Left lung (tissue), 10 donors: Measurements from ENCODE around the gene OXCT1. TPM values are rescaled to one million over a fixed set of nuclear protein-coding genes. Genes with fewer than 3 reads are reported as not detected.
"Not testable (repeated sequence)": the region's sequence is repeated elsewhere in the genome, so short reads cannot be mapped to it uniquely, and the experiment has no call there.

Experiments used
- ATAC-seq: fragments of 200-7000 bp; cut with Tn5 transposase; one replicate; pipeline ENCODE4 v1.9.1; 2020; ENCODE audit warnings: moderate library complexity
- DNase-seq, 4 donors: peaks; one replicate each; pipeline ENCODE4 v3.0.0-alpha.2; 2013 to 2020
- H3K27ac ChIP-seq, 2 donors: fragments of 200-600 bp; sonication (generic) in 1 of 2; one replicate each; pipeline versions ENCODE4 v1.5.0 to v1.8.0; 2020 to 2021
- H3K27me3 ChIP-seq, 2 donors: fragments of 200-600 bp; sonication (generic) in 1 of 2; one replicate each; pipeline versions ENCODE4 v1.5.0 to v1.8.0; 2020 to 2021
- H3K36me3 ChIP-seq, 2 donors: fragments of 200-600 bp; sonication (generic) in 1 of 2; one replicate each; pipeline versions ENCODE4 v1.5.0 to v1.8.0; 2020 to 2021
- H3K4me1 ChIP-seq, 2 donors: fragments of 200-600 bp; one replicate each; pipeline ENCODE4 v1.8.0; 2021
- H3K4me3 ChIP-seq, 2 donors: fragments of 200-600 bp; sonication (generic) in 1 of 2; one replicate each; pipeline versions ENCODE4 v1.5.0 to v1.8.0; 2020 to 2021; ENCODE audit warnings: mild to moderate bottlenecking in 1 of 2
- H3K9me3 ChIP-seq, 2 donors: fragments of 200-600 bp; sonication (generic) in 1 of 2; one replicate each; pipeline versions ENCODE4 v1.5.0 to v1.8.0; 2020 to 2021
- intact Hi-C, 2 donors: fragments of 100-400 bp; cut with DNase I; formaldehyde crosslinking; loops; one replicate each; pipeline versions ENCODE4 v1.11.2 to v1.14.2; 2022
- polyA plus RNA-seq, 6 donors: library from polyadenylated mRNA; unstranded; fragments of 120-200 nt; gene quantifications; one replicate each; pipeline ENCODE4 v1.2.1, GENCODE V29; 2013; ENCODE audit not compliant: insufficient read length in 6 of 6
- total RNA-seq, 2 donors: library from RNA; stranded (reverse); fragmentation: NEBNext Ultra II Directional; extraction: Animal tissue kit (Norgen Biotek cat#: 25700); gene quantifications; one replicate each; pipeline ENCODE4 v1.2.1, GENCODE V29; 2021
- TF ChIP-seq, protein P1 (sequence below), 2 donors: fragments of 200-600 bp; sonication (generic) in 1 of 2; IDR thresholded peaks; one replicate each; pipeline versions ENCODE4 v1.5.0 to v1.8.0; 2021; ENCODE audit warnings: antibody characterized with exemption in 2 of 2
- donor health status: DM: no; HTN: yes; CAD: no.
- donor health status: DM: no; HTN: no; CAD: no.

OXCT1 gene
- total and polyA plus RNA-seq, 8 donors, result 20.5 to 27.3 (median 23.4) TPM

DNA sequence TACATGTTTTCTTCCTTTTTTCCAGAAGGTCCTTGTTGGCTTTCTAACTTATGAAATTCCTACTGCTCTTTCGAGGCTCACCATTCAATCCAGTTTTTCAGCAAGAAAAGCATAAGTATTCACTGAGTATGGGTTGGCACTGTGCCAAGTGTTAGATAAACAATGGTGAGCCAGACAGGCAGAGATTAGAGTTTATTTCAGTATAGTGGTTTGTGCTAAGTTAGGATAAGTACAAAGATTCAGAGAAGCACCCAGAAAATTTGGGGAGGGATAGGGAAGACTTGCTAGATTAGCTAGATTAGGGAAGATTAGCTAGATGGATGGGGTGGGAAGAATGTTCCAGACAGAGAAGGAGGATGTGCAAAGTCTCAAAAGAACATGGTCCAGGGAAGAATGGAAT, 122.9 kb downstream of the OXCT1 start:
- TF ChIP-seq, protein P1, sequence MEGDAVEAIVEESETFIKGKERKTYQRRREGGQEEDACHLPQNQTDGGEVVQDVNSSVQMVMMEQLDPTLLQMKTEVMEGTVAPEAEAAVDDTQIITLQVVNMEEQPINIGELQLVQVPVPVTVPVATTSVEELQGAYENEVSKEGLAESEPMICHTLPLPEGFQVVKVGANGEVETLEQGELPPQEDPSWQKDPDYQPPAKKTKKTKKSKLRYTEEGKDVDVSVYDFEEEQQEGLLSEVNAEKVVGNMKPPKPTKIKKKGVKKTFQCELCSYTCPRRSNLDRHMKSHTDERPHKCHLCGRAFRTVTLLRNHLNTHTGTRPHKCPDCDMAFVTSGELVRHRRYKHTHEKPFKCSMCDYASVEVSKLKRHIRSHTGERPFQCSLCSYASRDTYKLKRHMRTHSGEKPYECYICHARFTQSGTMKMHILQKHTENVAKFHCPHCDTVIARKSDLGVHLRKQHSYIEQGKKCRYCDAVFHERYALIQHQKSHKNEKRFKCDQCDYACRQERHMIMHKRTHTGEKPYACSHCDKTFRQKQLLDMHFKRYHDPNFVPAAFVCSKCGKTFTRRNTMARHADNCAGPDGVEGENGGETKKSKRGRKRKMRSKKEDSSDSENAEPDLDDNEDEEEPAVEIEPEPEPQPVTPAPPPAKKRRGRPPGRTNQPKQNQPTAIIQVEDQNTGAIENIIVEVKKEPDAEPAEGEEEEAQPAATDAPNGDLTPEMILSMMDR (IDR thresholded peaks at IDR 0.05), result no peak
- no peak overlapping the region for H3K27ac ChIP-seq
- H3K27me3 ChIP-seq, result no peaks in the 10 kb centered on the region
- H3K9me3 ChIP-seq, result no peaks in the 10 kb centered on the region
- DNase-seq, result peak in 2 of 4 donors; percentile 38 to 50
- no peaks in the 10 kb centered on the region for H3K4me1 ChIP-seq
- no peaks in the 10 kb centered on the region for H3K36me3 ChIP-seq
- peak; percentile 26 for ATAC-seq
- H3K4me3 ChIP-seq, result no peak overlapping the region
- intact Hi-C loops, result no loop called here

DNA sequence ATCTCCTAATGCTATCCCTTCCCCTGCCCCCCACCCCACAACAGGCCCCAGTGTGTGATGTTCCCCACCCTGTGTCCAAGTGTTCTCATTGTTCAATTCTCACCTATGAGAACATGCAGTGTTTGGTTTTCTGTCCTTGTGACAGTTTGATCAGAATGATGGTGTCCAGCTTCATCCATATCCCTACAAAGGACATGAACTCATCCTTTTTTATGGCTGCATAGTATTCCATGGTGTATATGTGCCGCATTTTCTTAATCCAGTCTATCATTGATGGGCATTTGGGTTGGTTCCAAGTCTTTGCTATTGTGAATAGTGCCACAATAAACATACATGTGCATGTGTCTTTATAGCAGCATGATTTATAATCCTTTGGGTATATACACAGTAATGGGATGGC, 127.6 kb downstream of the OXCT1 start:
- intact Hi-C loops, H3K27ac ChIP-seq, H3K4me3 ChIP-seq, H3K27me3 ChIP-seq, H3K4me1 ChIP-seq, H3K9me3 ChIP-seq, ATAC-seq, DNase-seq: not testable (repeated sequence)
- peaks cover 0 to 17% of the 10 kb centered on the region in 2 donors for H3K36me3 ChIP-seq

DNA sequence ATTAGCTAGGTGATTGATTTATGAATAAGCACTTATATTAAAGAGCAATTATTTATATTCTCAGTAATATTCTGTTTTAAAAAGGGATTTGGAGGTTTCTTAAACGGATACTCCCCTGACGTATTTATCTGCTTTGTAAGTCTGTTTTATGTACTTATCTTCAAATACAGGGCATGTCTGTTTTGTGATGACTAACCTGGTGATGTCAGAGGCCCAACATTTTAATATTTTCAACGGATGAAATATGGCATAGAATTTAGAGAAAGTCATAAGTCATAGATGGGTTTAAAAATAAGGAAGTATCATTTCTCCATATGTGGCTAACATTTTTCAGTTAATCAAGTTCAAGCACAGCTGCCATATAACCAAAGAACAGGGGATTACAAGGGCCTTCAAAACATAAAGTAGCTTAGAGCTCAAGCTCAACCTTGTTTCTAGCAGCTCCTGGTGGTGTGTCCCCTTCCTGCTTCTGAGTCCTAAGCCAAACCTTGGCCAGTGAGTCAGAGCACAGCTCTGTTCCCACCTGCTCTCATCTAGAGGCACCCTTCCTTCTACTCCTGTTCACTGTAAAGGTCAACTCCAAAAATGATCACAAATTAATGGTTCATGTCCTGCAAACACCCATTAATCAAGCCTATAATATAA, 131.4 kb downstream of the OXCT1 start:
- Histone ChIP-seq H3K36me3 (peaks cover 0 to 28% of the 10 kb centered on the region in 2 donors), H3K4me3 (no peak overlapping the region), H3K4me1 (no peaks in the 10 kb centered on the region), H3K27ac (no peak overlapping the region), H3K27me3 (no peaks in the 10 kb centered on the region), H3K9me3 (no peaks in the 10 kb centered on the region)
- DNase-seq (no peak), ATAC-seq (no peak)
- TF ChIP-seq, protein P1 (IDR thresholded peaks at IDR 0.05), result no peak
- intact Hi-C loops, result no loop called here

DNA sequence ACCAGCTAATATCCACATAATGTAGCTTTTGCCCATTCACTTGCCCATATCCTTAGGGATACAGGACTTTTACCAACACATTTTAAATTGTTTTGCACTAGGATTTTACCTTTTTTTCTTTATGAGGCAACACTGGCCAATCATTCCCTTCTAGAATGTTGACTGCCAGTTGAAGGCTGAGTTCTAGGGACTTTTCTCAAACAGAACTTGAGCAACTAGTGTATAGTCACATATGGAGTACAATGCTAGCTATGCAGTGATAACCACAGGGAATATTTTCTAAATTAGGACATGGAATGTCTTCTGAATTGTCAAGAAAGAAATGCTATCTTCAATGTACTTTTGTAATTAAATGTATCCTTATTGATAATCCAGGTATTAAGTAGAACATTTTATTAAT, 133.6 kb downstream of the OXCT1 start:
- Histone ChIP-seq H3K36me3 (peaks cover 0 to 28% of the 10 kb centered on the region in 2 donors), H3K4me1 (no peaks in the 10 kb centered on the region), H3K9me3 (no peaks in the 10 kb centered on the region), H3K4me3 (no peak overlapping the region), H3K27ac (no peak overlapping the region), H3K27me3 (no peaks in the 10 kb centered on the region)
- TF ChIP-seq, protein P1 (IDR thresholded peaks at IDR 0.05), result no peak
- no peak for ATAC-seq
- intact Hi-C loops, result no loop called here
- no peak for DNase-seq

DNA sequence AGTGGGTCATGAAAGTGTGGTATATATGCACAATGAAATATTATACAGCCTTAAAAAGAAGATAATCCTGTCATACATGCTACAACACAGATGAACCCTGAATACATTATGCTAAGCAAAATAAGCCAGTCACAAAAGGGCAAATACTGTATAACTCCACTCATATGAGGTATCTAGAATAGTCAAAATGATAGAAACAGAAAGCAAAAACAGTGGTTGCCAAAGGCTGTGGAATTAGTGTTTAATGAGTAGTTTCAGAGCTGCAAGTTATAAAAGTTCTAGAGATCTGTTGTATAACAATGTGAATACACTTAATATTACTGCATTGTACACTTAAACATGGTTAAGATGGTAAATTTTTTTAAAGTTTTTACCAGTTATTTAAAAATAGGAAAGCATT, 135.0 kb downstream of the OXCT1 start:
- DNase-seq (no peak), ATAC-seq (no peak)
- no peak overlapping the region for H3K27ac ChIP-seq
- TF ChIP-seq, protein P1 (IDR thresholded peaks at IDR 0.05), result no peak
- intact Hi-C loops, result no loop called here
- H3K4me3 ChIP-seq, result no peak overlapping the region
- no peaks in the 10 kb centered on the region for H3K4me1 ChIP-seq
- peaks cover 0 to 28% of the 10 kb centered on the region in 2 donors for H3K36me3 ChIP-seq
- no peaks in the 10 kb centered on the region for H3K9me3 ChIP-seq
- H3K27me3 ChIP-seq, result no peaks in the 10 kb centered on the region

DNA sequence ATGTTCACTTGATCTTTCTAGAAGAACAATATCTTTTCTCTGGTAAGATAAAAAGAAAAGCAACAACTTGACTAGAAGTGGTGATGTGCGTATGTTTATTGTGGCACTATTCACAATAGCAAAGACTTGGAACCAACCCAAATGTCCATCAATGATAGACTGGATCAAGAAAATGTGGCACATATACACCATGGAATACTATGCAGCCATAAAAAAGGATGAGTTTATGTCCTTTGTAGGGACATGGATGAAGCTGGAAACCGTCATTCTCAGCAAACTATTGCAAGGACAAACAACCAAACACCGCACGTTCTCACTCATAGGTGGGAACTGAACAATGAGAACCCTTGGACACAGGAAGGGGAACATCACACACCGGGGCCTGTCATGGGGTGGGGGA, 140.8 kb downstream of the OXCT1 start:
- DNase-seq, H3K27me3 ChIP-seq, H3K27ac ChIP-seq, H3K36me3 ChIP-seq, H3K4me3 ChIP-seq, ATAC-seq, H3K4me1 ChIP-seq, H3K9me3 ChIP-seq: not testable (repeated sequence)
- intact Hi-C loops, result loop anchor here in 1 of 2 donors (10.0 kb wide), 1 partner anchor 115 kb away; no protein-coding TSS in a partner anchor
